ENCODE data around the gene TBC1D9B.

TBC1D9B gene

GRCh38 chr5:179901915-179902762 is 5.6 kb downstream of the TBC1D9B start:
- H3K27ac ChIP-seq, result no peak overlapping the region
- TF ChIP-seq CTCF (IDR thresholded peaks at IDR 0.05), result no peak
- no peak for TF ChIP-seq ZFX (IDR thresholded peaks at IDR 0.05; ENCODE audit: borderline replicate concordance)

DNA sequence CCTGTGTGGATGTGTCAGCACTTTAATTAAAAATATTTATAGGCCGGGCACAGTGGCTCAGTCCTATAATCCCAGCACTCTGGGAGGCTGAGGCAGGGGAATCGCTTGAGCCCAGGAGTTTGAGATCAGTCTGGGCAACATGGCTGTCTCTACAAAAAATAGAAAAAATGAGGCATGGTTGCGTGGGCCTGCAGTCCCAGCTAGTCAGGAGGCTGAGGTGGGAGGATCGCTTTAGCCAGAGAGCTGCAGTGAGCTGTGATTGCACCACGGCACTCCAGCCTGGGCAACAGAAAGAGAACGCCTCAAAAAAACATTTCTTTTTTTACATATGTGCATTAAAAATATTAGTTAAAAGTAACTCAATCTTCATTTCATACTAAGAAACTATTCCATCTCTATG is 6.2 kb downstream of the TBC1D9B start:
- TF ChIP-seq CTCF (IDR thresholded peaks at IDR 0.05) (no peak), ZFX (IDR thresholded peaks at IDR 0.05; ENCODE audit: borderline replicate concordance) (no peak)
- H3K27ac ChIP-seq, result no peak overlapping the region

GRCh38 chr5:179900711-179901110 is 7.0 kb downstream of the TBC1D9B start:
- no peak for TF ChIP-seq CTCF (IDR thresholded peaks at IDR 0.05)
- TF ChIP-seq ZFX (IDR thresholded peaks at IDR 0.05; ENCODE audit: borderline replicate concordance), result no peak
- H3K27ac ChIP-seq, result no peak overlapping the region

DNA sequence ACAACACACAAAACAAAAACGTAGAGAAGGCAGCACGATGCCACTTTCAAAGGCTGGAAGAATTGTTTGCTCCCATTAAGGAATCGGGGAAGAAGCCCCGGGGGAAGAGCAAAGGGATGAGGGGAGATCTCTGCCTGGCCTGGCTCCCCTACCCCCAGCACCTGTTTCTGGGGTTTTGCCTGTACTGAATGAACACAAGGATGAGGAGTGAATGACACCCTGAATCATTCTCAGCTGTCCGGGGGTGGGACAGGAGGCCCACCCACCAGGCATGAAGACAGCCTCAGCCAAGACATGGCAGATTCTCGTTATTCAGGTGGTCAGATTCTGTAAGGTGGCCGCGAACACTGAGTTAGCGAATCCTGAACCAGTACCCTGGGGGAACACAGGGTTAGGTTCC is 7.5 kb downstream of the TBC1D9B start:
- TF ChIP-seq ZFX (IDR thresholded peaks at IDR 0.05; ENCODE audit: borderline replicate concordance), result no peak
- no peak for TF ChIP-seq CTCF (IDR thresholded peaks at IDR 0.05)
- no peak overlapping the region for H3K27ac ChIP-seq

DNA sequence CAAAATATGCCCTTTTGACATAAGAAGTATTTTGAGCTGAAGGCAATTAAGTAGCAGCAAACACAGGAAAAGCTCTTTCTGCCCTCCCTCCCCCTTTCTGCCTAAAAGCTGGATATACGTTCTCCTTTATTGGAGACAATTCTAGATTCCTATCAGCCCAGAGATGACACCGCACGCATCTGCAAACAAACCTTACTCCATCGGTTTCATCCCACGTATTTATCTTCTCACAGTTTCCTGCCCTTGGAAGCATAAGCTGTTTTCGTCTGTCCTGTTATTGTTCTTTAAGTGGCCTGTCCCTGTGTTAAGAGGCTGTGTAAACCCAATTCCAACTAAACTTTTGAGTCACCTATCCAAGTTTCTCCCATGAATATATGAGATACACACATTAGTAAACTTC is 11.8 kb downstream of the TBC1D9B start:
- TF ChIP-seq CTCF (IDR thresholded peaks at IDR 0.05) (no peak), ZFX (IDR thresholded peaks at IDR 0.05; ENCODE audit: borderline replicate concordance) (no peak)
- no peak overlapping the region for H3K27ac ChIP-seq

GRCh38 chr5:179893958-179894895 is 13.5 kb downstream of the TBC1D9B start:
- TF ChIP-seq ZFX (IDR thresholded peaks at IDR 0.05; ENCODE audit: borderline replicate concordance), result no peak
- TF ChIP-seq CTCF (IDR thresholded peaks at IDR 0.05), result no peak
- H3K27ac ChIP-seq, result no peak overlapping the region

Data from 22Rv1 (cell line).